Measurements from ENCODE around the gene NECTIN2.

NECTIN2 gene

DNA sequence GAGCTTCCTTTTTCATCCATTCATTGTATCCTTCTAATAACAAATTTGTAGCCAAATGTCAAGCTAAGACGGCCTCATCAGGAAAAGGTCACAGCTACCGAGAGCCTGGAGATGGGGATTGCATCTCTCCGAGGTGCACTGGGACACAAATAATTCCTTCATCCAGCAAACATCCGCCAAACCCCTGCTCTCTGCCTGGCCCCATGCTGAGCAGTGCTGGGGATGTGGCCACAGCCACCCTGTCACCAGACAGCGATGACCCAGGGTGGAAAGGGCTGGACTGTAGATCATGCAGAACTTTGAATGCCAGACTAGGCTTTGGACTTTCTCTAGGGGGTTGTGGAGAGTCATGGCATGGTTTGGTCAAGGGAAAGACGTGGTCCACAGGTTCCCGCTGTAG, 46.8 kb downstream of the NECTIN2 start:
- no peak for DNase-seq (ENCODE audit: insufficient read length)
- FAIRE-seq: no peak
- TF ChIP-seq POLR2A (IDR thresholded peaks at IDR 0.05; ENCODE audit: low read depth, low read length): no peak
- no peak for TF ChIP-seq POLR2AphosphoS5 (IDR thresholded peaks at IDR 0.05; ENCODE audit: low read depth, low read length)
- TF ChIP-seq TAF1 (IDR thresholded peaks at IDR 0.05; ENCODE audit: borderline replicate concordance, low read depth, low read length): no peak

DNA sequence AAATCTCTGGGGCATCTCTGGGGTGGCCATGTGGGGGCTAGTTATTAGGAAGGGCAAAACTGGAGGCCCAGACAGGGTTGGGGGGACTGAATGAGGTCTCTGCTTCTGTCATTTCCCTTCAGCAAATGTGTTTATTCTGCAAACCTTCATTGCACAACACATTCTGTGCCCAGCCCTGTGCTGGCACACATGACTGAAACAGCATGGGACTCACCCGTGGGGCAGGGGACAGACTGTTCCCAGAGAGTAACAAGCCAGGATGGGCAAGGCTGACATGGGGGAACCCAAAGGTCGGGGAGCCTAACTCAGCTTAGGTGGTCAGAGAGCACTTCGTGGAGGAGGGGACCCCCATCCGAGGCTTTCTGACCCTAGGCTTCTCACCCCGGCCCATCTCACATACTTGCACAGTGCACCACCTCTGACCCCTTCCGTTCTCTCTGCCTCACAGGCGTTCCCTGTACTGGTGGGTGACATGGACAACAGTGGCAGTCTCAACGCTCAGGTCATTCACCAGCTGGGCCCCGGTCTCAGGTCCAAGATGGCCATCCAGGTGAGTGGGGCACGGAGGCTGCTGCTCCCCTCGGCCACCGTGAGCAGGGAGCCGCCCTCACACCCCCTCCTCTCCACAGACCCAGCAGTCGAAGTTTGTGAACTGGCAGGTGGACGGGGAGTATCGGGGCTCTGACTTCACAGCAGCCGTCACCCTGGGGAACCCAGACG, 47.4 kb downstream of the NECTIN2 start:
- FAIRE-seq (no peak), DNase-seq (ENCODE audit: insufficient read length) (no peak)
- TF ChIP-seq POLR2A (IDR thresholded peaks at IDR 0.05; ENCODE audit: low read depth, low read length) (no peak), POLR2AphosphoS5 (IDR thresholded peaks at IDR 0.05; ENCODE audit: low read depth, low read length) (0 out of 2 replicates have a peak, but pooled peaks have one; percentile 16)

DNA sequence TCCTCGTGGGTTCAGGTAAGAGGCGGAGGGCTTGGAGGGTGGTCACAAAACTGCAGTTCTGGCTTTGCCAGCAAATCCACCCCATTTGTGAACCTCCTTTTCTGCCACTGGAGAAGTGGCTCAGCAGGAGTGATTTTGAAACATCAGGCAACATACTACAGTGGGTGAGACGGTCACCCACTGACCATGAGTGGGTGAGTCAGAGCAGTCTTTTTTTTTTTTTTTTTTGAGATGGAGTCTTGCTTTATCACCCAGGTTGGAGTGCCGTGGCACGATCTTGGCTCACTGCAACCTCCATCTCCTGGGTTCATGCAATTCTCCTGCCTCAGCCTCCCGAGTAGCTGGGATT, 47.9 kb downstream of the NECTIN2 start:
- FAIRE-seq (no peak), DNase-seq (ENCODE audit: insufficient read length) (no peak)
- TF ChIP-seq TAF1 (IDR thresholded peaks at IDR 0.05; ENCODE audit: borderline replicate concordance, low read depth, low read length) (no peak), POLR2A (IDR thresholded peaks at IDR 0.05; ENCODE audit: low read depth, low read length) (no peak), POLR2AphosphoS5 (IDR thresholded peaks at IDR 0.05; ENCODE audit: low read depth, low read length) (no peak)

DNA sequence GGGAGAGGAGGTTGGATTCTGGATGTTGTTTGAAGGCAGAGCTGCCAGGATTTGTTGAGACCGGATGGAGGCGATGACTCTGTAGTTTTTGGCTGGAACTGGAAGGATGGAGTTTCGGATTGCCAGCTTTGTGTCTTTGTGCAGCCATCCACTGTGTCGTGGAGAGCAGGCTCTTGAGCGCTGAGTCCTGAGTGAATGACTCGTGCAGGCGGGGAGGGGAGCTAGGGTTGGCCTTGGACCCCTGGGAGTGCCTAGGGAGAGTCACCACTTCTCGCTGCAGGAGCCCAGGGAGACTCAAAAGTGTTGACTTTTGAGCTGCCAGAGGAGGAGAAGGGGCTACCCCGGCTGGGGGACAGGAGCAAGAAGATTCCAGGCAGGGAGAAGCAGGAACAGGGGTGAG, 48.8 kb downstream of the NECTIN2 start:
- FAIRE-seq (no peak), DNase-seq (ENCODE audit: insufficient read length) (no peak)
- TF ChIP-seq TAF1 (IDR thresholded peaks at IDR 0.05; ENCODE audit: borderline replicate concordance, low read depth, low read length): no peak
- no peak for TF ChIP-seq POLR2A (IDR thresholded peaks at IDR 0.05; ENCODE audit: low read depth, low read length)
- no peak for TF ChIP-seq POLR2AphosphoS5 (IDR thresholded peaks at IDR 0.05; ENCODE audit: low read depth, low read length)

DNA sequence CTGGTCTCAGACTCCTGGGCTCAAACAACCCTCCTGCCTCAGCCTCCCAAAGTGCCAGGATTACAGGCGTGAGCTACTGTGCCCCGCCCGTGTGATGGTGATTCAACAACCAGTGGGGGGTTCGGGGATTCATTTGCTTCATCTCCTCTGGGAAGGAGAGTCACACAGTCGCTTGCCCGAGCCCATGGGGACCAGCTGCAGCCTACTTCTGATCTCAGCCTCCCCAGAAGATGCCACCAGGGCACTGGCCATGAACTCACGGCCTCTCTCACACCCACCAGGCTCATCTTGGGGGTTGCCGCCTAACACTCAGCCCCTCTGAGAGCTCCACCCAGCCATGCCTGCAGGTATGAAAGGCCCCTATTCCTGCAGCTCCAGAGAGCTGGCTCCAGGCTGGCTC, 51.7 kb downstream of the NECTIN2 start:
- FAIRE-seq (no peak), DNase-seq (ENCODE audit: insufficient read length) (no peak)
- TF ChIP-seq TAF1 (IDR thresholded peaks at IDR 0.05; ENCODE audit: borderline replicate concordance, low read depth, low read length) (no peak), POLR2A (IDR thresholded peaks at IDR 0.05; ENCODE audit: low read depth, low read length) (no peak; the same call in 1 of the 2 replicates), POLR2AphosphoS5 (IDR thresholded peaks at IDR 0.05; ENCODE audit: low read depth, low read length) (no peak)

DNA sequence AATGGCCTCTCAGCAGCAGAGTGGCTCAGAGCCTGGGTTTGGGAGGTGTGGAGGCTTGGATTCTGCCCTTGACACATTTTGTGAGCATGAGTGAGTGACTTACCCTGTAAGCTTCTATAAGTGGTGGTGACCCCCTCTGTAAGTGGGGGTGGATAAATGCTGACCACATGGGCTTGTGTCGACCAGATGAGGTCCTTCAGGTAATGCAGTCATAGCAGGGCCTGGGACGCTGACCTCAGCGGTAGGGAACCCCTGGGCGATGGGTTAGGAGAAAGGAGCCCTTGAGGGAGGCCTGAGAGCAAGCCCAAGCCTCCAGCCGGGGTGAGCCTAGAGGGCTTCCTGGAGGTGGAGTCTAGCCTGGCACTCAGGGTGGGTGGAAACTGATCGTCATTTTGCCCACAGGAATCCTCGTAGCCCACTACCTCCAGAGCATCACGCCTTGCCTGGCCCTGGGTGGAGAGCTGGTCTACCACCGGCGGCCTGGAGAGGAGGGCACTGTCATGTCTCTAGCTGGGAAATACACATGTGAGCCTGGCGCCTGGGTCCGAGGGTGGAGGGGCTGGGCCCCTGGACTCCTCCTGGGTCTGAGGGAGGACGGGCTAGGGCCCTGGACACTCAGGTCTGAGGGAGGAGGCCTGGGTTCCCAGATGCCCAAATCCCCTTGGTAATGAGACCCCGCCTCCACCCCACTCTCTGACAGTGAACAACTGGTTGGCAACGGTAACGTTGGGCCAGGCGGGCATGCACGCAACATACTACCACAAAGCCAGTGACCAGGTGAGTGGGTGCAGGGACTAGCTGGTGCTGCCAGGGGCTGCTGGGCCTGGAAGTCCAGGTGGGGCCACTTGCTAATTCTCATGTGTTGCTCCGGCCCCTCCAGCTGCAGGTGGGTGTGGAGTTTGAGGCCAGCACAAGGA, 54.5 kb downstream of the NECTIN2 start:
- peak; percentile 3; the same call in 1 of the 2 replicates for TF ChIP-seq POLR2AphosphoS5 (IDR thresholded peaks at IDR 0.05; ENCODE audit: low read depth, low read length)
- no peak for TF ChIP-seq POLR2A (IDR thresholded peaks at IDR 0.05; ENCODE audit: low read depth, low read length)
- DNase-seq (ENCODE audit: insufficient read length): no peak

DNA sequence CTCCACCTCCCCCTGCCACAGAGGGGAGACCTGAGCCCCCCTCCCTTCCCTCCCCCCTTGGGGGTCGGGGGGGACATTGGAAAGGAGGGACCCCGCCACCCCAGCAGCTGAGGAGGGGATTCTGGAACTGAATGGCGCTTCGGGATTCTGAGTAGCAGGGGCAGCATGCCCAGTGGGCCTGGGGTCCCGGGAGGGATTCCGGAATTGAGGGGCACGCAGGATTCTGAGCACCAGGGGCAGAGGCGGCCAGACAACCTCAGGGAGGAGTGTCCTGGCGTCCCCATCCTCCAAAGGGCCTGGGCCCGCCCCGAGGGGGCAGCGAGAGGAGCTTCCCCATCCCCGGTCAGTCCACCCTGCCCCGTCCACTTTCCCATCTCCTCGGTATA, 57.1 kb downstream of the NECTIN2 start:
- TF ChIP-seq TAF1 (IDR thresholded peaks at IDR 0.05; ENCODE audit: borderline replicate concordance, low read depth, low read length) (no peak), POLR2A (IDR thresholded peaks at IDR 0.05; ENCODE audit: low read depth, low read length) (no peak), POLR2AphosphoS5 (IDR thresholded peaks at IDR 0.05; ENCODE audit: low read depth, low read length) (no peak)
- no peak for FAIRE-seq
- no peak for DNase-seq (ENCODE audit: insufficient read length)

More for the DNA sequence above, 54.5 kb downstream of the NECTIN2 start:
- FAIRE-seq: no peak

DNA sequence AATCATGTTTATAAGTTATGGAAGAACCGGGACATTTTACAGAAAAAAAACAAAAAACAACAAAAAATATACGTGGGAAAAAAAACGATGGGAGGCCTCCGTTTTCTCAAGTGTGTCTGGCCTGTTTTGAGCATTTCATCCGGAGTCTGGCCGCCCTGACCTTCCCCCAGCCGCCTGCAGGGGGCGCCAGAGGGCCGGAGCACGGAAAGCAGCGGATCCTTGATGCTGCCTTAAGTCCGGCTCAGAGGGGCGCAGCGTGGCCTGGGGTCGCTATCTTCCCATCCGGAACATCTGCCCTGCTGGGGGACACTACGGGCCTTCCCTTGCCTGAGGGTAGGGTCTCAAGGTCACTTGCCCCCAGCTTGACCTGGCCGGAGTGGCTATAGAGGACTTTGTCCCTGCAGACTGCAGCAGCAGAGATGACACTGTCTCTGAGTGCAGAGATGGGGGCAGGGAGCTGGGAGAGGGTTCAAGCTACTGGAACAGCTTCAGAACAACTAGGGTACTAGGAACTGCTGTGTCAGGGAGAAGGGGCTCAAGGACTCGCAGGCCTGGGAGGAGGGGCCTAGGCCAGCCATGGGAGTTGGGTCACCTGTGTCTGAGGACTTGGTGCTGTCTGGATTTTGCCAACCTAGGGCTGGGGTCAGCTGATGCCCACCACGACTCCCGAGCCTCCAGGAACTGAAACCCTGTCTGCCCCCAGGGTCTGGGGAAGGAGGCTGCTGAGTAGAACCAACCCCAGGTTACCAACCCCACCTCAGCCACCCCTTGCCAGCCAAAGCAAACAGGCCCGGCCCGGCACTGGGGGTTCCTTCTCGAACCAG, 57.7 kb downstream of the NECTIN2 start:
- peak; percentile 80 for DNase-seq (ENCODE audit: insufficient read length)
- peak; percentile 68 for TF ChIP-seq POLR2AphosphoS5 (IDR thresholded peaks at IDR 0.05; ENCODE audit: low read depth, low read length)
- TF ChIP-seq TAF1 (IDR thresholded peaks at IDR 0.05; ENCODE audit: borderline replicate concordance, low read depth, low read length): no peak
- TF ChIP-seq POLR2A (IDR thresholded peaks at IDR 0.05; ENCODE audit: low read depth, low read length): peak; percentile 68
- peak; percentile 54 for FAIRE-seq

DNA sequence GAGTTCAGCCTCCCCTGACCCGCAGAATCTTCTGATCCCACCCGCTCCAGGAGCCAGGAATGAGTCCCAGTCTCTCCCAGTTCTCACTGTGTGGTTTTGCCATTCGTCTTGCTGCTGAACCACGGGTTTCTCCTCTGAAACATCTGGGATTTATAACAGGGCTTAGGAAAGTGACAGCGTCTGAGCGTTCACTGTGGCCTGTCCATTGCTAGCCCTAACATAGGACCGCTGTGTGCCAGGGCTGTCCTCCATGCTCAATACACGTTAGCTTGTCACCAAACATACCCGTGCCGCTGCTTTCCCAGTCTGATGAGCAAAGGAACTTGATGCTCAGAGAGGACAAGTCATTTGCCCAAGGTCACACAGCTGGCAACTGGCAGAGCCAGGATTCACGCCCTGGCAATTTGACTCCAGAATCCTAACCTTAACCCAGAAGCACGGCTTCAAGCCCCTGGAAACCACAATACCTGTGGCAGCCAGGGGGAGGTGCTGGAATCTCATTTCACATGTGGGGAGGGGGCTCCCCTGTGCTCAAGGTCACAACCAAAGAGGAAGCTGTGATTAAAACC, 58.4 kb downstream of the NECTIN2 start:
- FAIRE-seq (no peak), DNase-seq (ENCODE audit: insufficient read length) (no peak)
- no peak for TF ChIP-seq TAF1 (IDR thresholded peaks at IDR 0.05; ENCODE audit: borderline replicate concordance, low read depth, low read length)
- TF ChIP-seq POLR2AphosphoS5 (IDR thresholded peaks at IDR 0.05; ENCODE audit: low read depth, low read length): peak; percentile 80; the same call in 1 of the 2 replicates
- peak; percentile 28; the same call in 1 of the 2 replicates for TF ChIP-seq POLR2A (IDR thresholded peaks at IDR 0.05; ENCODE audit: low read depth, low read length)

DNA sequence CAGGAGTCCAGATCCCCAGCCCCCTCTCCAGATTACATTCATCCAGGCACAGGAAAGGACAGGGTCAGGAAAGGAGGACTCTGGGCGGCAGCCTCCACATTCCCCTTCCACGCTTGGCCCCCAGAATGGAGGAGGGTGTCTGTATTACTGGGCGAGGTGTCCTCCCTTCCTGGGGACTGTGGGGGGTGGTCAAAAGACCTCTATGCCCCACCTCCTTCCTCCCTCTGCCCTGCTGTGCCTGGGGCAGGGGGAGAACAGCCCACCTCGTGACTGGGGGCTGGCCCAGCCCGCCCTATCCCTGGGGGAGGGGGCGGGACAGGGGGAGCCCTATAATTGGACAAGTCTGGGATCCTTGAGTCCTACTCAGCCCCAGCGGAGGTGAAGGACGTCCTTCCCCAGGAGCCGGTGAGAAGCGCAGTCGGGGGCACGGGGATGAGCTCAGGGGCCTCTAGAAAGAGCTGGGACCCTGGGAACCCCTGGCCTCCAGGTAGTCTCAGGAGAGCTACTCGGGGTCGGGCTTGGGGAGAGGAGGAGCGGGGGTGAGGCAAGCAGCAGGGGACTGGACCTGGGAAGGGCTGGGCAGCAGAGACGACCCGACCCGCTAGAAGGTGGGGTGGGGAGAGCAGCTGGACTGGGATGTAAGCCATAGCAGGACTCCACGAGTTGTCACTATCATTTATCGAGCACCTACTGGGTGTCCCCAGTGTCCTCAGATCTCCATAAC, 59.5 kb downstream of the NECTIN2 start, which contains the start of gene APOE:
Gene APOE, plus strand, starts transcription at position 360 of the 724 bp plus-strand sequence. CDS start 829 bp downstream, outside the sequence.
- FAIRE-seq: no peak
- no peak for TF ChIP-seq POLR2AphosphoS5 (IDR thresholded peaks at IDR 0.05; ENCODE audit: low read depth, low read length)
- TF ChIP-seq POLR2A (IDR thresholded peaks at IDR 0.05; ENCODE audit: low read depth, low read length): no peak
- TF ChIP-seq TAF1 (IDR thresholded peaks at IDR 0.05; ENCODE audit: borderline replicate concordance, low read depth, low read length): no peak
- DNase-seq (ENCODE audit: insufficient read length): no peak
